ENCODE data around the gene SNX21.

DNA sequence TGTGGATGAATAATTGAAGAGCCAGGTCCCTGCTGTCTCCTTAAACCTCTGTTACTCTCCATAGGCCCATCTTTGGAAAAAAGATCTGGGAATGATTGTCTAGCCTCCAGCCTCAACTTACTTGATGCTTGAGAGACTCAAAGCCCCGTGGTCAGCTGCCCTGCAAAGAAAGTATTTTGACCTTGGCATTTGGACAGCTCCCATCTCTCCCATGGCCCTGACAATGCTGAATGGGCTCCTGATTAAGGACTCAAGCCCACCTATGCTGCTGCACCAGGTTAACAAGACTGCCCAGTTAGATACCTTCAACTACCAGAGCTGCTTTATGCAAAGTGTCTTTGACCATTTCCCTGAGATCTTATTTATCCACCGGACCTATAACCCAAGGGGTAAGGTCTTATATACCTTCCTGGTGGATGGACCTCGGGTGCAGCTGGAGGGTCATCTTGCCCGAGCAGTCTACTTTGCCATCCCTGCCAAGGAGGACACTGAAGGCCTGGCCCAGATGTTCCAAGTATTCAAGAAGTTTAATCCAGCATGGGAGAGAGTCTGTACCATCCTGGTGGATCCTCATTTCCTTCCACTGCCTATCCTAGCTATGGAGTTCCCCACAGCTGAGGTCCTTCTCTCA is 49.0 kb downstream of the SNX21 start:
- TF ChIP-seq EZH2 (IDR thresholded peaks at IDR 0.05), result no peak
- no peak for TF ChIP-seq POLR2A (IDR thresholded peaks at IDR 0.05; ENCODE audit: borderline replicate concordance, extremely low read depth, insufficient read depth, insufficient read length)
- TF ChIP-seq, protein P1, sequence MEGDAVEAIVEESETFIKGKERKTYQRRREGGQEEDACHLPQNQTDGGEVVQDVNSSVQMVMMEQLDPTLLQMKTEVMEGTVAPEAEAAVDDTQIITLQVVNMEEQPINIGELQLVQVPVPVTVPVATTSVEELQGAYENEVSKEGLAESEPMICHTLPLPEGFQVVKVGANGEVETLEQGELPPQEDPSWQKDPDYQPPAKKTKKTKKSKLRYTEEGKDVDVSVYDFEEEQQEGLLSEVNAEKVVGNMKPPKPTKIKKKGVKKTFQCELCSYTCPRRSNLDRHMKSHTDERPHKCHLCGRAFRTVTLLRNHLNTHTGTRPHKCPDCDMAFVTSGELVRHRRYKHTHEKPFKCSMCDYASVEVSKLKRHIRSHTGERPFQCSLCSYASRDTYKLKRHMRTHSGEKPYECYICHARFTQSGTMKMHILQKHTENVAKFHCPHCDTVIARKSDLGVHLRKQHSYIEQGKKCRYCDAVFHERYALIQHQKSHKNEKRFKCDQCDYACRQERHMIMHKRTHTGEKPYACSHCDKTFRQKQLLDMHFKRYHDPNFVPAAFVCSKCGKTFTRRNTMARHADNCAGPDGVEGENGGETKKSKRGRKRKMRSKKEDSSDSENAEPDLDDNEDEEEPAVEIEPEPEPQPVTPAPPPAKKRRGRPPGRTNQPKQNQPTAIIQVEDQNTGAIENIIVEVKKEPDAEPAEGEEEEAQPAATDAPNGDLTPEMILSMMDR (IDR thresholded peaks at IDR 0.05 in 2 of 3, conservative IDR thresholded peaks at IDR 0.05 in 1 of 3; ENCODE audit: borderline replicate concordance in 1 of 3, insufficient read depth in 1 of 3, low read depth in 2 of 3, low read length in 2 of 3), result no peak
- no peak for TF ChIP-seq CEBPB (IDR thresholded peaks at IDR 0.05; ENCODE audit: low read depth)
